HepG2 (cell line): ENCODE data around the gene ARHGEF12. TPM values are rescaled to one million over a fixed set of nuclear protein-coding genes. Genes with fewer than 3 reads are reported as not detected.

Source experiments
- HIVEP1 ChIP-seq: sonication (generic); formaldehyde crosslinking; IDR thresholded peaks from 2 replicates; pipeline ENCODE4 v1.4.0; 2020; ENCODE audit warnings: mild to moderate bottlenecking, missing genetic modification reagents
- HNF4G ChIP-seq, 2 experiments: sonication (generic) in 1 of 2; formaldehyde crosslinking in 1 of 2; IDR thresholded peaks; 2 replicates each; pipeline versions ENCODE4 v1.4.0 to v1.6.1; 2011 to 2020; ENCODE audit warnings: borderline replicate concordance in 2 of 2, low read depth in 2 of 2, mild to moderate bottlenecking in 2 of 2, low read length in 1 of 2, missing genetic modification reagents in 1 of 2, moderate library complexity in 1 of 2
- KDM1A ChIP-seq: IDR thresholded peaks from 2 replicates; pipeline ENCODE4 v1.6.1; 2016; ENCODE audit warnings: missing compliant biosample characterization
- NCOA2 ChIP-seq: sonication (generic); formaldehyde crosslinking; IDR thresholded peaks from 2 replicates; pipeline ENCODE4 v1.8.0; 2022; ENCODE audit warnings: inconsistent platforms
- NRL ChIP-seq: sonication (generic); formaldehyde crosslinking; IDR thresholded peaks from 2 replicates; pipeline ENCODE4 v1.5.0; 2020; ENCODE audit warnings: missing genetic modification reagents, mild to moderate bottlenecking, moderate library complexity, borderline replicate concordance
- PAXIP1 ChIP-seq: sonication (generic); formaldehyde crosslinking; conservative IDR thresholded peaks from 2 replicates; pipeline ENCODE4 v1.4.0; 2020; ENCODE audit warnings: mild to moderate bottlenecking, missing genetic modification reagents, moderate library complexity
- RARA ChIP-seq: IDR thresholded peaks from 2 replicates; pipeline ENCODE4 v1.6.1; 2016; ENCODE audit warnings: missing genetic modification reagents, missing compliant biosample characterization
- RXRA ChIP-seq: sonication (generic); formaldehyde crosslinking; IDR thresholded peaks from 2 replicates; pipeline ENCODE4 v1.5.1; 2020; ENCODE audit warnings: missing genetic modification reagents
- SUZ12 ChIP-seq: fragments of 150-350 bp; IDR thresholded peaks from 2 replicates; pipeline ENCODE4 v1.6.1; 2014; ENCODE audit warnings: low read depth, low read length
- TBL1XR1 ChIP-seq: fragments of 150-350 bp; IDR thresholded peaks from 2 replicates; pipeline ENCODE4 v1.6.1; 2014; ENCODE audit warnings: borderline replicate concordance, low read length; ENCODE audit not compliant: partially characterized antibody
- U2AF1 ChIP-seq: fragments of 200-400 bp; formaldehyde crosslinking; optimal IDR thresholded peaks from 2 replicates; pipeline ENCODE3; 2017; ENCODE audit warnings: mild to moderate bottlenecking, low read depth, low read length
- ZNF572 ChIP-seq: sonication (generic); formaldehyde crosslinking; IDR thresholded peaks from 2 replicates; pipeline ENCODE4 v1.5.1; 2020; ENCODE audit warnings: mild to moderate bottlenecking, missing genetic modification reagents
- ZNF780A ChIP-seq: sonication (generic); formaldehyde crosslinking; IDR thresholded peaks from 2 replicates; pipeline ENCODE4 v1.8.0; 2022; ENCODE audit warnings: mild to moderate bottlenecking, missing genetic modification reagents, moderate library complexity
- ZNF781 ChIP-seq: sonication (generic); formaldehyde crosslinking; IDR thresholded peaks from 2 replicates; pipeline ENCODE4 v1.5.1; 2020; ENCODE audit warnings: borderline replicate concordance, mild to moderate bottlenecking, missing genetic modification reagents; ENCODE audit errors: not compliant biosample characterization
- ZSCAN20 ChIP-seq: sonication (generic); formaldehyde crosslinking; IDR thresholded peaks from 2 replicates; pipeline ENCODE4 v1.4.0; 2020; ENCODE audit warnings: missing genetic modification reagents, mild to moderate bottlenecking, borderline replicate concordance
- polyA plus RNA-seq, 8 experiments: library from polyadenylated mRNA; depleted of rRNA in 3 of 8; stranded (reverse) in 7 of 8; unstranded in 1 of 8; fragments of >200 nt; fragmentation: Illumina TruSeq in 4 of 8; extraction: Trizol in 4 of 8; gene quantifications; 2 replicates each; pipeline versions ENCODE4 v1.2.1 to v1.2.3, GENCODE V29; 2011 to 2016; ENCODE audit warnings: low read depth in 4 of 8, missing spikeins in 1 of 8, mixed read lengths in 1 of 8; ENCODE audit not compliant: insufficient read depth in 1 of 8
- total RNA-seq, 5 experiments: library from RNA; depleted of rRNA; stranded (reverse); fragments of >200 nt; fragmentation: Illumina TruSeq; extraction: Trizol; gene quantifications; 2 replicates each; pipeline ENCODE4 v1.2.3, GENCODE V29; 2016; ENCODE audit warnings: low read depth in 1 of 5
- TF ChIP-seq, protein P1 (sequence below): sonication (generic); formaldehyde crosslinking; IDR thresholded peaks from 2 replicates; pipeline ENCODE4 v1.9.0; 2021; ENCODE audit warnings: missing genetic modification reagents, borderline replicate concordance
- TF ChIP-seq, protein P2 (sequence below): sonication (generic); formaldehyde crosslinking; IDR thresholded peaks from 2 replicates; pipeline ENCODE4 v1.4.0; 2020; ENCODE audit warnings: missing genetic modification reagents, borderline replicate concordance
- TF ChIP-seq, protein P3 (sequence below): sonication (generic); formaldehyde crosslinking; IDR thresholded peaks from 2 replicates; pipeline ENCODE4 v1.5.0; 2020; ENCODE audit warnings: missing genetic modification reagents
- TF ChIP-seq, protein P4 (sequence below): sonication (generic); formaldehyde crosslinking; conservative IDR thresholded peaks from 2 replicates; pipeline ENCODE4 v1.8.0; 2022; ENCODE audit warnings: mild to moderate bottlenecking, moderate library complexity, missing genetic modification reagents

ARHGEF12 gene
- total and polyA plus RNA-seq, 2 of the 13 experiments (the other 11 are each of a cell fraction or from before 2014, with no cell fraction given) = 17.9 to 54.4 TPM

- TF ChIP-seq RARA (CRISPR knock-in tag) (peak; percentile 68), HNF4G (IDR thresholded peaks at IDR 0.05; ENCODE audit: borderline replicate concordance, low read depth, low read length) (no peak), HNF4G (CRISPR knock-in tag; IDR thresholded peaks at IDR 0.05; ENCODE audit: borderline replicate concordance, low read depth) (no peak), NRL (CRISPR knock-in tag) (no peak), NCOA2 (CRISPR knock-in tag) (peak; percentile 44; the same call in 1 of the 2 replicates), ZNF780A (CRISPR knock-in tag) (no peak), ZNF781 (CRISPR knock-in tag) (no peak), RXRA (peak; percentile 51; the same call in 1 of the 2 replicates), HIVEP1 (CRISPR knock-in tag) (no peak), U2AF1 (no peak), ZNF572 (no peak), SUZ12 (no peak), ZSCAN20 (CRISPR knock-in tag) (no peak), PAXIP1 (CRISPR knock-in tag) (0 out of 2 replicates have a peak, but pooled peaks have one; percentile 19), TBL1XR1 (no peak), KDM1A (CRISPR knock-in tag) (no peak)
- TF ChIP-seq, protein P1, sequence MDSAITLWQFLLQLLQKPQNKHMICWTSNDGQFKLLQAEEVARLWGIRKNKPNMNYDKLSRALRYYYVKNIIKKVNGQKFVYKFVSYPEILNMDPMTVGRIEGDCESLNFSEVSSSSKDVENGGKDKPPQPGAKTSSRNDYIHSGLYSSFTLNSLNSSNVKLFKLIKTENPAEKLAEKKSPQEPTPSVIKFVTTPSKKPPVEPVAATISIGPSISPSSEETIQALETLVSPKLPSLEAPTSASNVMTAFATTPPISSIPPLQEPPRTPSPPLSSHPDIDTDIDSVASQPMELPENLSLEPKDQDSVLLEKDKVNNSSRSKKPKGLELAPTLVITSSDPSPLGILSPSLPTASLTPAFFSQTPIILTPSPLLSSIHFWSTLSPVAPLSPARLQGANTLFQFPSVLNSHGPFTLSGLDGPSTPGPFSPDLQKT (CRISPR knock-in tag) = no peak
- TF ChIP-seq, protein P2, sequence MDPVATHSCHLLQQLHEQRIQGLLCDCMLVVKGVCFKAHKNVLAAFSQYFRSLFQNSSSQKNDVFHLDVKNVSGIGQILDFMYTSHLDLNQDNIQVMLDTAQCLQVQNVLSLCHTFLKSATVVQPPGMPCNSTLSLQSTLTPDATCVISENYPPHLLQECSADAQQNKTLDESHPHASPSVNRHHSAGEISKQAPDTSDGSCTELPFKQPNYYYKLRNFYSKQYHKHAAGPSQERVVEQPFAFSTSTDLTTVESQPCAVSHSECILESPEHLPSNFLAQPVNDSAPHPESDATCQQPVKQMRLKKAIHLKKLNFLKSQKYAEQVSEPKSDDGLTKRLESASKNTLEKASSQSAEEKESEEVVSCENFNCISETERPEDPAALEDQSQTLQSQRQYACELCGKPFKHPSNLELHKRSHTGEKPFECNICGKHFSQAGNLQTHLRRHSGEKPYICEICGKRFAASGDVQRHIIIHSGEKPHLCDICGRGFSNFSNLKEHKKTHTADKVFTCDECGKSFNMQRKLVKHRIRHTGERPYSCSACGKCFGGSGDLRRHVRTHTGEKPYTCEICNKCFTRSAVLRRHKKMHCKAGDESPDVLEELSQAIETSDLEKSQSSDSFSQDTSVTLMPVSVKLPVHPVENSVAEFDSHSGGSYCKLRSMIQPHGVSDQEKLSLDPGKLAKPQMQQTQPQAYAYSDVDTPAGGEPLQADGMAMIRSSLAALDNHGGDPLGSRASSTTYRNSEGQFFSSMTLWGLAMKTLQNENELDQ = no peak
- TF ChIP-seq, protein P3, sequence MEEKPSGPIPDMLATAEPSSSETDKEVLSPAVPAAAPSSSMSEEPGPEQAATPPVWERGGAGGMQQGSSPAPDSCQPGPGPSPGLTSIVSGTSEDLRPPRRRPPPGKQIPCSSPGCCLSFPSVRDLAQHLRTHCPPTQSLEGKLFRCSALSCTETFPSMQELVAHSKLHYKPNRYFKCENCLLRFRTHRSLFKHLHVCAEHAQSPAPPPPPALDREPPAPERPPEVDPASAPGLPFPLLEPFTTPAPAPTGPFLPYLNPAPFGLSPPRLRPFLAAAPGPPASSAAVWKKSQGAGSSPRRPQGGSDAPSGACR = no peak
- TF ChIP-seq, protein P4, sequence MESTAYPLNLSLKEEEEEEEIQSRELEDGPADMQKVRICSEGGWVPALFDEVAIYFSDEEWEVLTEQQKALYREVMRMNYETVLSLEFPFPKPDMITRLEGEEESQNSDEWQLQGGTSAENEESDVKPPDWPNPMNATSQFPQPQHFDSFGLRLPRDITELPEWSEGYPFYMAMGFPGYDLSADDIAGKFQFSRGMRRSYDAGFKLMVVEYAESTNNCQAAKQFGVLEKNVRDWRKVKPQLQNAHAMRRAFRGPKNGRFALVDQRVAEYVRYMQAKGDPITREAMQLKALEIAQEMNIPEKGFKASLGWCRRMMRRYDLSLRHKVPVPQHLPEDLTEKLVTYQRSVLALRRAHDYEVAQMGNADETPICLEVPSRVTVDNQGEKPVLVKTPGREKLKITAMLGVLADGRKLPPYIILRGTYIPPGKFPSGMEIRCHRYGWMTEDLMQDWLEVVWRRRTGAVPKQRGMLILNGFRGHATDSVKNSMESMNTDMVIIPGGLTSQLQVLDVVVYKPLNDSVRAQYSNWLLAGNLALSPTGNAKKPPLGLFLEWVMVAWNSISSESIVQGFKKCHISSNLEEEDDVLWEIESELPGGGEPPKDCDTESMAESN = no peak
Measured at GRCh38 chr11:120337355-120338106, 1.3 kb downstream of the ARHGEF12 start (continued).
